Fibroblast of peridontal ligament (primary cell): ENCODE results near the gene NOL3.

Experiments used
- DNase-seq: peaks from one replicate; pipeline ENCODE4 v3.0.0-alpha.2; 2010; ENCODE audit errors: extremely low read depth

NOL3 gene

DNA sequence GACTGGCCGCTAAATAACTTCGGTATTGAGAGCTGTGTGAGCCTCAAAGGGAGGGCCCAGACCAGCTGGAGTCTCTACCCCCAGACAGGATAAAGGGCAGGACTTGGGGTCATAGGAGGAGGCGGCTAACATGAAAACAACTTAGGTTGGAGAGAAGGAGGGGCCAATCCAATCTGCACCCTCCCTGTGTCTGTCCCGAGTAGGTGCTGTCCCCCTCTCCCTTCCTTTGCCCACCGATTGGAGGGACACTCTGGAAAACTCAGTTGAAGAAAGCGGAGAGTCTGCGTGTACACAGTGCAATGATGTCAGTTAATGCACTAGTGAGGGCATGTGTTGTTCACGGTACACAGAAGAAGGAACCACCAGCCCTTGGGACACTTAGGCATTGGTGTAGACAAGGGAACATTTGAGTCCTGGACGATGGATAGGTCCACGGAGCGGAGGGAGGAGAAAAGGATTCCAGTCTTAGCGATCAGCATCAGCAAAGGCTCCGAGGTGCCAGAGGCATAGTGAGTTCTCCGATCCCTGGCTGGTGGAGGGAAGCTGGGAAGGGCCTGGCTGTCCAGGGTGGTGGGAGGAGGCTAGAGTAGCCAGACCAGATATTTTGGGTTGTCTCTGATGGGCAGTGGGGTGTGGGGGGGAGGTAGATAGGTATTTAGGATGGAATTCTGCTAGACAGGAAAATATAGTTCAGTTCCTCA lies 761 bp downstream of the NOL3 start:
- DNase-seq = peak; percentile 40

DNA sequence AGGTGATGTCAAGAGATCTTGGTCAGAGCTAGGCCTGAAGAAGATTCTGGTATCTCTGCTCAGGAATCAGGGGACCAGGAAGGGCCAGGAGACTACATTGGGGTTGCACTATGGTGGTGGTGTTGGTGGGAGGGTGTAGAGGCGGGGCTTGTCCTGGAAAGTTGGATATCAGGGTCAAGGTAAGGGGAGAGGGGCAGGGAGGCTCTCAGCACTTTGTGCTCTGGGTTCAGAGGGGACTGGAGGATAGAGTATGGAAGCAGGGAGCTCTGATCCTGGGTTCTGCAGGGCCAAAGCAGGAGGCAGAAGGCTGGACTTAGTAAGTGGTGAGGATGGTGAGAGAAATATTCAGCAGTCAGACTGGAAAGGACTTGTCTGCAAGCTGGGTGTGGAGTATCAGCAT lies 3.0 kb downstream of the NOL3 start:
- no peak for DNase-seq

DNA sequence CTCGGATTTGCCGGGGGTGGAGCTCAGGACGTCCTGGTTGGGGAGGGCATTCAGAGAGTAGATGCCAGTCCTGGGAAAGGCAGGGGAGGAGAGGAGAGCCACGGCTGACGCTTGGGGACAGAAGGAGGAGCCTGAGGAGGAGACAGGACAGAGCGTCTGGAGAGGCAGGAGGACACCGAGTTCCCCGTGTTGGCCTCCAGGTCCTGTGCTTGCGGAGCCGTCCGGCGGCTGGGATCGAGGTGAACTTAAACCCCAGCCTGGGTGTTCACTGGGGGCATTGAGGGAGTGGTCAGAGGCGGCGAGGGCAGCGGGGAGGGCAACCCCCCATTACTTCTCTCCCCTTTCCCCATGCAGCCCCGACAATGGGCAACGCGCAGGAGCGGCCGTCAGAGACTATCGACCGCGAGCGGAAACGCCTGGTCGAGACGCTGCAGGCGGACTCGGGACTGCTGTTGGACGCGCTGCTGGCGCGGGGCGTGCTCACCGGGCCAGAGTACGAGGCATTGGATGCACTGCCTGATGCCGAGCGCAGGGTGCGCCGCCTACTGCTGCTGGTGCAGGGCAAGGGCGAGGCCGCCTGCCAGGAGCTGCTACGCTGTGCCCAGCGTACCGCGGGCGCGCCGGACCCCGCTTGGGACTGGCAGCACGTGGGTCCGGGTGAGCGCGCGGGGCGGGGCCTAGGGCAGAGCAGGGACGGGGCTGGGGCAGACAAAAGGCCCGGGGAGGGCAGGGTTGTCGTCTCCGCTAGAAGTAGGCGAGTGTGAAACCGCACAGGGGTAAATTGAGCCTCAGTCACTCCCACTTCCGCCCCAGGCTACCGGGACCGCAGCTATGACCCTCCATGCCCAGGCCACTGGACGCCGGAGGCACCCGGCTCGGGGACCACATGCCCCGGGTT lies 3.7 kb downstream of the NOL3 start:
- DNase-seq = peak; percentile 76

DNA sequence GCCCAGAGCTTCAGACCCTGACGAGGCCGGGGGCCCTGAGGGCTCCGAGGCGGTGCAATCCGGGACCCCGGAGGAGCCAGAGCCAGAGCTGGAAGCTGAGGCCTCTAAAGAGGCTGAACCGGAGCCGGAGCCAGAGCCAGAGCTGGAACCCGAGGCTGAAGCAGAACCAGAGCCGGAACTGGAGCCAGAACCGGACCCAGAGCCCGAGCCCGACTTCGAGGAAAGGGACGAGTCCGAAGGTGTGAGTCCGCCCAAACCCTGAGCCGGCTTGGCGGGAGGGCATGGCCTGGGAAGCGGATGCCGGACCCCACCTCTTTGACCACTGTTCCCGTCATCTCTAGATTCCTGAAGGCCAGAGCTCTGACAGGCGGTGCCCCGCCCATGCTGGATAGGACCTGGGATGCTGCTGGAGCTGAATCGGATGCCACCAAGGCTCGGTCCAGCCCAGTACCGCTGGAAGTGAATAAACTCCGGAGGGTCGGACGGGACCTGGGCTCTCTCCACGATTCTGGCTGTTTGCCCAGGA lies 4.4 kb downstream of the NOL3 start:
- no peak for DNase-seq

DNA sequence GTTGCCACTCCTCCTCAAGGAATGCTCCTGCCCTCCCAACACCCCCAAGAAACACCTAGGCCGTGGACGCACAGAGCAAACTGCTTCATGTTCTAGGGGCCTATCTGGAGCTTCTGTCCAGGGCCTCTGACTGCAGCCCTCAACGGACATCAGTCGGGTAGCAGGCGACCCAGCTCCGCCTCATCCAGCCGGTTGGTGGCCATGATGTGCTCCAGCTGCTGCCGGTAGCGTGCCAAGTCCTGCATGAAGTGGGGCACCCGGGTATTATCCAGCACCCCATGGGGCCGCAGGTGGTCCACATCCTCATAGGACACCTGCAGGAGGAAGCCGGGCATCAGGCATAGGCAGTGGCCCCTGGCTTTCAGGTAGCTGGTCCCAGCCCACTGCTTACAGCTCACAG lies 6.3 kb downstream of the NOL3 start:
- no peak for DNase-seq

DNA sequence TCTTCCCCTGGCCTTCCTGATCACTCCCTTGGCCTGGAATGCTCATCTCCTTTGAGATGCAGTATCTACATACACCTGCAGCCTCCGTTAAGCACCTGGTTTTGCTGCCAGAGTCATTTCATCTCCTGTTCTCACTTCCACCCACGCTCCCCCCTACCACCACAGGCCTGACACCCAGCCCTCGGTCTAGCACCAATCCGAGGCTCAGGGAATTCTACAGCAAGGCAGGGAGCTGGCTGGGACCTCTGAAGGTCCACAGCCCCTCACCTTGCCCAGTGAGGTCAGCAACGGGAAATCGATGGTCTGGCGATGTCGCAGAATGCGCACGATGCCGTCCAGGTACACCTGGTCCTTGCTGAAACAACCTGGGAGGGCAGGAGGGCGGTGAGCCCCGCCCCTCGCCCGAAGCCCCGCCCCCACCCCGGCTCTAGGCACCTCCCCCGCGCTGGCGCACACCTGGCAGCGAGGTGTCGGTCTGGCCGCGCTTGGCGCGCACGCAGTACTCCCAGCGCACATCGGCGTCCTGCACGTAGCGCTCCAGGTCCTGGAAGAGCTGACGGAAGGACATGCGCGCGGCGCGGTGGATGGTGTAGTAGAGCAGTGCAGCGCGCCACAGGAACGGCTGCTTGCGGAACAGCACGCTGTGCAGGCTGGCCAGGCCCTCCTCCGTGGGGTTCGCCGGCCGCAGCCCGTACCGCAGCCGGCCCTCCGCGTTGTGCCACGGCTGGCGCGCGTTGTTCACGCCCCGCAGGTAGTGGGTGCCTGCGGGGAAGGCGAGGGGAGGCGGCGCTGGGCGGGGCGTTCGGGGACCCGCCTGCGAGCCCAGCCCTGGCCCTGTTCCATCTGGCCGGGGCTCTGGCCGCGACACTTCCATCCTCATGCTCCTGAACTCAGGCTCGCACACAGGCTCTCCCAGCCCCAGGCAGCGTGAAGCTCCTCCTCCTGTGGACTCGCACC lies 7.7 kb downstream of the NOL3 start:
- peak; percentile 34 for DNase-seq

DNA sequence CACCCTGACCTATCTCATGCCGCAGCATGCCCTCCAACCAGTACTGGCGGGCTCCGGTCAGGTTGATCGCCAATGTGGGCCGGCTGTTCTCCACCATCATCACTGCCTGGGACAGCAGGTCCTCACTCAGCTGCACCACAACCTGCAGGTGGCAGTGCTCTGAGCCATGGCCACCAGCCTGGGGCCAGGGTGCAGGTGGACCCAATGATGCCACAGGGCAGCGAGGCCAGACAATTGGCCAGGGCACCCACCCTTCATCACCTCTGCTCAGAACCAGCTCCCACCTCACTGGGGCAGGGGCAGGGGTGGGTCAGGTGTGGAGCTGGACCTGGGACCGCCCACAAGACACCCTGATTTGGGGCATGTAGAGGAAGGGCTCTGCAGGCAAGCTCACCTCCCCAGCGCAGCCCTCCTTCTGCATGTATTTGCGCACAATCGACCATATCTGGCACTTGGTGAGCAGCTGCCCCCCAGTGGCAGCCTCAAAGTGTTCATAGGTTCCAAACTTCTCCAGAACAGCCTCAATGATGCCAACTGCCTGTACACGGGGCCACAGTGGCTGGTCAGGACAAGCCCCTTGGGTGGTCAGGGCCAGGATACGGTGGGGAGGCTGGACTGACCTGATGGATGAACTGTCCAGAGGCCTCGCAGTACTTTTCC lies 9.2 kb downstream of the NOL3 start:
- no peak for DNase-seq

DNA sequence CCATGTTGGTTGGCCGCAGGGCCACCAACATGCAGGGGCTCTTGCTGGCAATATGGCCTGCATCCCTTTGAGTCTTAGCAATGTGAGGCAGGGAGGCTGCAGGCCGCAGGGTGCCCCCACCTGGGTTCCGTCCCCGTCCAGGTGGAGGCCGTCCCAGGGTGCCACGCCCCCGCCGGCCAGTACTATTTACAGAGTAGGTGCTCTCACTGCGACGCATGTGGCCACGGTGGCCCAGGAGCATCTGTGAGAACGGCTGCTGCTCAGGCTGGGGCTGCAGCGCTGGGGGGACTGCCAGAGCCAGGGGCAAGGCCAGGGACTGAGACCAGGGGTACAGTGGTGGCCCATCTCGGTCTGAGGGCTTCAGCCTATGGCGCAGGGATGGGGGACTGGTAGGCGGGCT lies 9.8 kb downstream of the NOL3 start:
- DNase-seq = no peak

DNA sequence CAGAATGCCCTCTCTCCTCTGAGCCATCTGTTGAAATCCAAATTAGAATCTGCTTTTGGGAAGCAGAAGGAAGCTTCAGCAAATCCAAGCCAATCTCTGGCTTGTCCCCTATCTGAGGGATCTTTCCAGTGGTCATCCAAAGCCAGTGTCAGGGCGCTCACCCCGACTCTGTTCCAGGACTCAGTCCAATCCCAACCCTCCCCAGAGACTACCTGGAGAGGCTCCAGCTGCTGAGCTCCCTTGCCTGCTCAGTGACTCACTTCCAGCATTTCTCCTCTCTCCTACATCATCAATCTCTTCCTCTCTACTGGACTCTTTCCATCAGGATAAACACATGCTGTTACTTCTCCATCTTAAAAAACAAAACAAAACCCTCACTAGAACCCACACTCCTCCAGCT lies 11.0 kb downstream of the NOL3 start:
- peak; percentile 93 for DNase-seq

DNA sequence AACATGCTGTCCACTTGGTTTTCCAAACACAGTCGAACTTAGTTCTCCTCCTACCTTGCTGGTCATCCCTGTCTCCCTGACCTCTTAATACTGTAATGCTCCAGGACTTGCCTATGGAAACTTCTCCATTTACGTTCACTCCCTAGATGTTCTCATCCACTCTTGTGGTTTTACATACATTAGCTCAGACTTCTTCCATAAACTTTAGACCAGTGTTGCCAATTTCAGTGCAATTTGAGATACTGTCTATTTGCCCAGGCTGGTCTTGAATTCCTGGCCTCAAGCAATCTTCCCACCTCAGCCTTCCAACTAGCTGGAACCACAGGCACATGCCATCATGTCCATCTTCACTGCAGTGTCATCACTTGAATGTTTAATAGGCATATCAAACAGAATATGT lies 11.9 kb downstream of the NOL3 start:
- no peak for DNase-seq

DNA sequence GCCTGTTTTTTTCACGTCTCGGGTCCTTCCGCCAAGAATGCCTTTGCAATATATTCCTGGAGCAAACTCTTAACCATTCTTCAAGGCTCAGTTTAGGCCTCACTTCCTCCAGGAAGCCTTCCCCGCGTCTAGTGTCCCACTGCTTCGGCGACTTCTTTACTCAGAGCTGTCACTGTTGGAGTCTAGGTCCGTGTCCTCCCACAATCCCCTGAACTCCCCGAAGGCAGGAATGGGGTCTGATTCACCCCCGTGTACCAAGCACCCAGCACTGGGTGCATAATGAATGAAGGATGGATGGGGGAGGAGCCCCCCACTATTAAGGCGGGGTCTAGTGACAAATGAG lies 12.9 kb downstream of the NOL3 start:
- DNase-seq = no peak

DNA sequence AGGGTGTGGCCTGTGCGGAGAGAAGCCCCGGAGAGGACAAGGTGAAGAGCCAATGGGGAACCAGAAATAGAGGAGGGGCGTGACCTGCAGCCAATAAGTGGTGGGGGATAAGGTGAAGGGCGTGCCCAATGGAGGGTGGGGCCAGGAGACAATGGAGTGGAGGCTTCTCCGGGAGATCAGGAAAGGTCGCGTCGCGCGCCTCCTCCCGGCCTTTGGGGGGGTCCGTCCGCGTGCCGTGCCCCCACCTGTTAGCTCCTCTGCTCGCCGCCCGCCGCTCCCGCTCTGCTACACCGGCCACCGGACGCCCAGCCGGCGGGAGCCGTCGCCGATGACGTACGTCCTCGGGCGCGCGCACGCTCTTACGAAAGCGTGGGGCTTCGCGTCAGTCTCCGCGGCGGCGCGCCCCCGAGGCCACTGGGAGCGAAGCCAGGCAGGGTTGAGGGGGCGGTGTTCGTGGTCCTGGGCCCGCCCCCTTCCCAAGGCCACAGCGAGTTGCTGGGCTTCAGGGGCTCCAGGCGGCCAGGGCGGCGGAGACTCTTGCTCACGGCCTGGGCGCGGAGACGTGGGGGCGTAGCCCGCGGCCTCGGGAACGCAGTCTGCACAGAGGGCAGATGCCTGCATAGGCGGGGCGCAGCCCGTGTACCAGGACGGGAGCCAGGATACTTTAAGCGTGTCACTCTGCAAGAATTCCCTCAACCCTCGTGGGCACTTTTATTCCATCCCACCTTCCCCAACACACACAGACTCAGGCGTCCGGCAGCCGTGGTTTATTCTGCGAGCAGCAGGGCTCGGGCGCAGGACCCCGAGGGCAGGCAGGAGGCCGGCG lies 13.5 kb downstream of the NOL3 start, which contains the start of gene MATCAP1:
Gene MATCAP1 (minus strand): TSS at position 337 of the 826 bp plus-strand sequence. CDS start 3,353 bp downstream, outside the sequence.
- peak; percentile 96 for DNase-seq

DNA sequence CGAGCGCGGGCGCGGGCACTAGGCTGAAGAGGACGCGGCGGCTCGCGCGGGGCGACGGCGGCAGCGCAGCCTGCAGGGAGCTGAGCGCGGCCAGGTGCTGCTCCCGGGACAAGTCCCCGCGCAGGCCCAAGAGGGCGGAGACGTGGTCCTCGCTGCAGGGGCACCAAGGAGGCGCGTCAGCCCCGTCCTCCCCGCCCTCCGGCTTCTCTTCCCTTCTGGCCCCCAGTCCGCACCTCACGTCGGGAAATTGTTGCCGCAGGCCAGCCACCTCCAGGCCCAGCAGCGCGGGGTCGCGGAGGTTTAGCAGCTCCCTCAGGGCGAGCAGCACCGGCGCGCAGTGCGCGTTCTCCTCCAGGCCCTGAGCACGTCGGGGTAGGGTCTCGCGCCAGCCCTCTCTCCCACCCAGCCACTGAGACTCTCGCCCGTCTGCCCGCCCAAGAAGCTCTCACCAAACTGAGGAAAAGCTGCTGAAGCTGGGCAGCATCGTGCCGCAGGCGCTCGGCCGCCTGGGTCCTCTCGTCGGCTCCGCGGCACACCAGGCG lies 14.2 kb downstream of the NOL3 start:
- no peak for DNase-seq

DNA sequence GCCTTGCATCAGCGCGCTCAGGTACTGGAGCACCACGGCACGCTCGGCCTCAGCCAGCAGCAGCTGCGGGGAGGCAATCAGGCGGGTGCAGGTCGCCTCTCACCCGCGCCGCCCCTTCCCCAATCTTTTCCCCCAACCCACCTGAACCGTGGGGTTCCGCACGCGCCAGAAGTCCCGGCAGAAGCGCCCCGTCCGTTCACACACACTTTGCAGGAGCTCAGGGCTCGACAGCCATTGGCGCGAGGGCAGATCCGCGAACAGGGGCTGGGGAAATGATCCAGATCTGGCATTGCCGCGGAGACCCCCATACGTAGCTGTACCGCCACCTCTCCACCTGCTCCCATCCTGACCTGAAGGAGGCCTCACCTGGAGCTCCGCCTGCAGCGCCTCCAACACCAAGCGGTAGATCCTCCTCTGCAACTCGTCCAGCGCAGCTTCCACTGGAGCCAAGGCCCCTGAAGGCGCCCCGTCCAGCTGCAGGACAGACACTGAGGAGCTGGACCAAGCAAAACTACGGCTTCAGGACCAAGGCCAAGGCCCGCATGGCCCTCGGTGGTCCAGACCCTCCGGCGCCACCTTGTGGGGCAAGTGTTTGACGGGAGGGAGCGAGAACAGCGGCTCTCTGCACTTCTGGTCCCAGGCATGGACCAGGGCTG lies 14.8 kb downstream of the NOL3 start:
- peak; percentile 92 for DNase-seq

DNA sequence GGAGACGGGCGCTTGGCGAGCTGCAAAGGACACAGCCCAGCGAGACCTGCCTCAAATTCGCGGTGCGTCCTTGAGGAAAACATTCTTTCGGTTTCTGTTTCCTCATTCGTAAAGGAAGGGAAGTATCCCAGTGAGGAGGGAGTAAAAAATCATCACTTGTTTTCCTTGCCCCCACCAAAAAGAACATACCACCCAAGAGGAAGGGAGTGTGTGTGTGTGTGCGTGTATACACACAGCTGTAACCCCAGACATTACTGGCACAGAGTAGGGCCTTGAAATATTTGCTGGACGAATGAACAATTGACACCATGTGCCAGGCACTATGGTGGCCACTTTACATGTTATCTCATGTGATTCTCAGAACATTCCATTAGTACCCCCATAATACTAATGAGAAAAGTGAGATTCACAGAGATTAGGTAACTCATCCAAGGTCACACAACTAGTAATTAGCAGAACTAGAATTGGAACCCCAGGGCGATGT lies 15.4 kb downstream of the NOL3 start:
- no peak for DNase-seq

DNA sequence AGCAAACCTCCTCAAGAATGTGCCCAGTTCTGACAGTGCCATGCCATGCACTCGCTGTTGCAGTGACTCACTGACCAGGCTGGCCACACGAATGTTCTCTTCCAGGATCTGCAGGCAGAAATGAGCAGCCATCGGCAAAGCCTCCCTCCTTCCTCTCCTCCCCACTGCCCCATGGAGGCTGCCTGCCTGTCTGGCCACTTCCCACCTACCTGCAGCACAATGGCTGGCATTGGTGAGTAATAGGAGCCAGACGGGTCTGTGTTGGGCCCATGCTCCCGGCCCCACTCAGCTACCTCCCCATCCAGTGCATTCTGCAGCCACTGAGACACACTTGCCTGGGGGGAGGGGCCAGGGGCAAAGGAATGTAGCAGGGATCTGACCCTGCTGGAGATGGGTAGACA lies 16.2 kb downstream of the NOL3 start:
- peak; percentile 48 for DNase-seq

DNA sequence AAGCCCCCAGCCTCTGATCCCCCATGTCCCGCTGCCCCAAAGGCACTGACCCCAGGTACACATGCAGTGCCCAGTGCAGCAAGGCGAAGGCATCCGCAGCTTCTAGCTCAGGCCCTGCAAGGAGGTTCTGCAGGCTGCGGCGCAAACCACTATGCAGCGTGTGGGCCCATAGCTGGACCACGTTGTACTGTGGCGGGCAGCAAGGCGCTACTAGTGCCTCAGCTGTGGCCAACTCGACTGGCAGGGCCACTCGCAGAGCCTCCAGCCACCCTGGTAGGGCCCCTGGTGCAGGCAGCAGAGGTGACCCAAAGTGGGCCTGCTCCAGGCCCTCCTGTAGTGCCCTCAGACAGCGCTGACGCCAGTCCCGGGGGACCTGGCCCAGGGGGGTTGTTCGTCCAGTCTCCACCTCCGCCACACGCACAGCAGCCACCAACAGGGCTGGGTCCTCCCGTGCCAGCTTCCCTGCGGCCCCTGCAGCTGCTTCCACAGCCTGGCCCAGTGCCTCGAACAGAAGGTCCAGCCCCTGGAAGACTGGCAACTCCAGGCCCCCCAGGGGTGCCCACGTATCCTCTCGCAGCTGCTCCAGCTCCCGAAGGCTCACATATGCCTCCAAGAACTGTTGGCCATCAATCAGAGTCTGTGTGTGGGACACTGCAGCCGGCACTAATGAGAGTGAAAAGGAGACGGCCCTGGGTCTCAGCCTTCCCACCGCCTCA lies 17.0 kb downstream of the NOL3 start:
- no peak for DNase-seq

DNA sequence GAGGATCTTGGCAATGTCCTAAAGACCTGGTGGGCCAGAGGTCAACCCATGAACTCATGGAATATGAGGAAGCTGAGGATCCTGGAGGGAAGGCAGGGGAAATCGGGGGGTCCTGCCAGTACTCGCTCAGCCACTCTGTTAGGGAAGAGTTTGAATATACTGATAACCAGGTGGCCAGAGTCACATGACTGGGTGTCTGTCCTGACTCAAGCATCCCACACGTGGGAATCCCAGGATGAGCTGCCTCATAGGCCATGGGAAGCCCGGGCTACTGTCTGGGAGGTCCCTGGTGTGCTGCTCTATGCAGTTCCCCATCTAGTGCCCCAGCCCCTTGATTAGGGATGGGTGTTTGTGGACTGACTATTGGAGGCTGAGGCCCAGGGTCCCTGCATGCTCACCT lies 18.0 kb downstream of the NOL3 start:
- DNase-seq = no peak

DNA sequence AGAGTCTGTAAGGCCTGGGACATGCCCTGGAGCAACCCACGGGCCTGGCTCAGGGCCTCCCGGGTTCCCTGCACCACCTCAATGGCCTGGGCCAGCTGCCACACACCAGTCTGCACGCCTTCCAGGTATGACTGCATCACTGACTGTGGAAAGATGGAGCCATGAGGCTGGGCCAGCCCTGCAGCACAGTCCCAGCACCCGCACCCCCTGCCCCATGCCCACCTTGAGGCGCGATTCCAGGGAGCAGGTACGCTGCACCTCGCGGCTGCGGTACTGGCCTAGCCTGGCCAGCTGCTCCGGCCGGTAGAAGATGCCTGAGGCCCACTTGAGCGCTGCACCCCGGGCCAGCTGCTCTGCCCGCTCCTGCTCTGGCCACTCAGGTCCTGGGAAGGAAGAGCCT lies 18.5 kb downstream of the NOL3 start:
- DNase-seq = no peak
